HG02970 (cell line): Measurements from ENCODE around the gene TMEM87B.
"Not testable (repeated sequence)": the region's sequence is repeated elsewhere in the genome, so short reads cannot be mapped to it uniquely, and the experiment has no call there.

Experiments
- ATAC-seq: cut with Tn5 transposase; IDR thresholded peaks from one replicate; pipeline ENCODE4 v1.9.1; 2021; ENCODE audit warnings: mild to moderate bottlenecking, moderate library complexity, moderate number of reproducible peaks; ENCODE audit not compliant: unreplicated experiment, low FRiP score

The TMEM87B gene

GRCh38 chr2:112065486-112065885, 10.4 kb downstream of the TMEM87B start:
- ATAC-seq: no peak

GRCh38 chr2:112065966-112066365, 10.9 kb downstream of the TMEM87B start:
- no peak for ATAC-seq

GRCh38 chr2:112069794-112070193, 14.7 kb downstream of the TMEM87B start:
- not testable (repeated sequence) for ATAC-seq

- ATAC-seq: no peak
These were observed 18.8 kb downstream of the TMEM87B start for GRCh38 chr2:112073875-112074274.

GRCh38 chr2:112074506-112074905, 19.4 kb downstream of the TMEM87B start:
- ATAC-seq: no peak

- no peak for ATAC-seq
These were observed 20.6 kb downstream of the TMEM87B start for GRCh38 chr2:112075490-112076260.

- ATAC-seq: no peak
These were observed 22.7 kb downstream of the TMEM87B start for GRCh38 chr2:112077814-112078213.

- ATAC-seq: no peak
These were observed 26.2 kb downstream of the TMEM87B start for GRCh38 chr2:112081262-112081661.

GRCh38 chr2:112084689-112085374, 29.8 kb downstream of the TMEM87B start:
- ATAC-seq: no peak

GRCh38 chr2:112085375-112085730, 30.3 kb downstream of the TMEM87B start:
- no peak for ATAC-seq

GRCh38 chr2:112085916-112086669, 31.0 kb downstream of the TMEM87B start:
- ATAC-seq: no peak

- no peak for ATAC-seq
These were observed 32.4 kb downstream of the TMEM87B start for GRCh38 chr2:112087346-112088020.

- no peak for ATAC-seq
These were observed 34.3 kb downstream of the TMEM87B start for GRCh38 chr2:112089375-112089774.

- ATAC-seq: no peak
These were observed 37.4 kb downstream of the TMEM87B start for GRCh38 chr2:112092286-112093041.

- ATAC-seq: no peak
These were observed 38.1 kb downstream of the TMEM87B start for GRCh38 chr2:112093216-112093615.

GRCh38 chr2:112095681-112096080, 40.6 kb downstream of the TMEM87B start:
- no peak for ATAC-seq

- no peak for ATAC-seq
These were observed 41.0 kb downstream of the TMEM87B start for GRCh38 chr2:112096098-112096497.

GRCh38 chr2:112108178-112108832, 53.2 kb downstream of the TMEM87B start:
- ATAC-seq: no peak

GRCh38 chr2:112109278-112109677, 54.2 kb downstream of the TMEM87B start:
- no peak for ATAC-seq

- no peak for ATAC-seq
These were observed 55.9 kb downstream of the TMEM87B start for GRCh38 chr2:112110966-112111365.
